ENCODE results near the gene ASTL. TPM values are rescaled to one million over a fixed set of nuclear protein-coding genes. Genes with fewer than 3 reads are reported as not detected.

The ASTL gene
- total RNA-seq, 1 donor from 2014 or later = 0.28 TPM

GRCh38 chr2:96129528-96130120 lies 8.7 kb downstream of the ASTL start:
- ATAC-seq = no peak

- no peak for ATAC-seq
These were observed 9.8 kb downstream of the ASTL start for GRCh38 chr2:96128456-96128855.

- no peak for ATAC-seq
These were observed 13.7 kb downstream of the ASTL start for GRCh38 chr2:96124406-96125265.

GRCh38 chr2:96123936-96124335 lies 14.4 kb downstream of the ASTL start:
- ATAC-seq = no peak

- no peak for ATAC-seq
These were observed 15.0 kb downstream of the ASTL start for GRCh38 chr2:96123290-96123689.

GRCh38 chr2:96122391-96122790 lies 15.9 kb downstream of the ASTL start:
- no peak for ATAC-seq

- ATAC-seq = no peak
These were observed 16.9 kb downstream of the ASTL start for GRCh38 chr2:96121414-96121813.

- ATAC-seq = no peak
These were observed 17.3 kb downstream of the ASTL start for GRCh38 chr2:96120991-96121390.

- ATAC-seq = no peak
These were observed 18.1 kb downstream of the ASTL start for GRCh38 chr2:96120091-96120720.

GRCh38 chr2:96119389-96119751 lies 18.9 kb downstream of the ASTL start:
- no peak for ATAC-seq

- no peak for ATAC-seq
These were observed 19.5 kb downstream of the ASTL start for GRCh38 chr2:96118698-96119388.

GRCh38 chr2:96117701-96118588 lies 20.4 kb downstream of the ASTL start:
- ATAC-seq = peak; percentile 45

GRCh38 chr2:96116879-96117533 lies 21.3 kb downstream of the ASTL start:
- peak; percentile 81 for ATAC-seq

- ATAC-seq = peak; percentile 81
These were observed 21.9 kb downstream of the ASTL start, which contains the start of gene ADRA2B for GRCh38 chr2:96116424-96116878. Gene ADRA2B (minus strand): TSS chr2:96116571. CDS start chr2:96116149, 422 bp downstream.

GRCh38 chr2:96115631-96116423 lies 22.5 kb downstream of the ASTL start:
- peak; percentile 1 for ATAC-seq

- no peak for ATAC-seq
These were observed 23.3 kb downstream of the ASTL start for GRCh38 chr2:96114903-96115581.

- ATAC-seq = no peak
These were observed 23.8 kb downstream of the ASTL start for GRCh38 chr2:96114546-96114902.

- no peak for ATAC-seq
These were observed 24.4 kb downstream of the ASTL start for GRCh38 chr2:96113951-96114350.

GRCh38 chr2:96113367-96113677 lies 25.0 kb downstream of the ASTL start:
- ATAC-seq = no peak
